HepG2 (cell line): ENCODE measurements around the gene PDGFB. TPM values are rescaled to one million over a fixed set of nuclear protein-coding genes. Genes with fewer than 3 reads are reported as not detected.
A peak's percentile ranks its signal among the peaks of the same experiment; 100 is the strongest.

Experiments
- ATM ChIP-seq: fragments of 450-650 bp; IDR thresholded peaks from 2 replicates; pipeline ENCODE4 v1.7.1; 2017; ENCODE audit warnings: mild to moderate bottlenecking, borderline replicate concordance
- CBX5 ChIP-seq: sonication (generic); formaldehyde crosslinking; IDR thresholded peaks from 2 replicates; pipeline ENCODE4 v1.4.0; 2020; ENCODE audit warnings: missing genetic modification reagents, borderline replicate concordance
- CSRNP1 ChIP-seq: sonication (generic); formaldehyde crosslinking; IDR thresholded peaks from 2 replicates; pipeline ENCODE4 v1.8.1; 2023; ENCODE audit warnings: mild to moderate bottlenecking, missing genetic modification reagents
- DNMT1 ChIP-seq: sonication (generic); formaldehyde crosslinking; IDR thresholded peaks from 2 replicates; pipeline ENCODE4 v1.5.1; 2020; ENCODE audit warnings: mild to moderate bottlenecking, missing genetic modification reagents
- FIP1L1 ChIP-seq: fragments of 200-400 bp; formaldehyde crosslinking; IDR thresholded peaks from 2 replicates; pipeline ENCODE4 v1.6.1; 2018; ENCODE audit warnings: low read depth, mild to moderate bottlenecking, low read length, moderate library complexity, borderline replicate concordance; ENCODE audit not compliant: insufficient read depth
- HIVEP1 ChIP-seq: sonication (generic); formaldehyde crosslinking; IDR thresholded peaks from 2 replicates; pipeline ENCODE4 v1.4.0; 2020; ENCODE audit warnings: mild to moderate bottlenecking, missing genetic modification reagents
- HNRNPH1 ChIP-seq: fragments of 200-400 bp; formaldehyde crosslinking; optimal IDR thresholded peaks from 2 replicates; pipeline ENCODE3; 2017; ENCODE audit warnings: mild to moderate bottlenecking, low read depth, low read length
- IKZF1 ChIP-seq: fragments of 450-650 bp; IDR thresholded peaks from 2 replicates; pipeline ENCODE4 v1.7.1; 2016
- JUNB ChIP-seq: sonication (generic); formaldehyde crosslinking; IDR thresholded peaks from 2 replicates; pipeline ENCODE4 v1.8.0; 2022; ENCODE audit warnings: missing genetic modification reagents, mild to moderate bottlenecking, borderline replicate concordance
- MEIS1 ChIP-seq: sonication (generic); formaldehyde crosslinking; IDR thresholded peaks from 2 replicates; pipeline ENCODE4 v1.9.0; 2021; ENCODE audit warnings: mild to moderate bottlenecking, missing genetic modification reagents, moderate library complexity, borderline replicate concordance
- NCOA2 ChIP-seq: sonication (generic); formaldehyde crosslinking; IDR thresholded peaks from 2 replicates; pipeline ENCODE4 v1.8.0; 2022; ENCODE audit warnings: inconsistent platforms
- NCOR1 ChIP-seq: fragments of 200-600 bp; sonication (generic); IDR thresholded peaks from 2 replicates; pipeline ENCODE4 v1.7.0; 2017; ENCODE audit warnings: antibody characterized with exemption, low read length, borderline replicate concordance
- NFE2L1 ChIP-seq: sonication (generic); formaldehyde crosslinking; IDR thresholded peaks from 2 replicates; pipeline ENCODE4 v1.4.0; 2020; ENCODE audit warnings: missing genetic modification reagents, mild to moderate bottlenecking, borderline replicate concordance
- NKX3-1 ChIP-seq: sonication (generic); formaldehyde crosslinking; IDR thresholded peaks from 2 replicates; pipeline ENCODE4 v1.5.0; 2020; ENCODE audit warnings: missing genetic modification reagents
- NONO ChIP-seq, 2 experiments: fragments of 450-650 bp in 1 of 2; sonication (generic) in 1 of 2; formaldehyde crosslinking in 1 of 2; IDR thresholded peaks in 1 of 2; conservative IDR thresholded peaks in 1 of 2; 2 replicates each; pipeline versions ENCODE4 v1.6.1 to v1.8.0; 2017 to 2022; ENCODE audit warnings: mild to moderate bottlenecking in 1 of 2, missing genetic modification reagents in 1 of 2, moderate library complexity in 1 of 2
- POGZ ChIP-seq: sonication (generic); formaldehyde crosslinking; IDR thresholded peaks from 2 replicates; pipeline ENCODE4 v1.4.0; 2020; ENCODE audit warnings: mild to moderate bottlenecking, missing genetic modification reagents
- RELA ChIP-seq: sonication (generic); formaldehyde crosslinking; IDR thresholded peaks from 2 replicates; pipeline ENCODE4 v1.4.0; 2020; ENCODE audit warnings: missing genetic modification reagents
- SPEN ChIP-seq: sonication (generic); formaldehyde crosslinking; IDR thresholded peaks from 2 replicates; pipeline ENCODE4 v1.5.1; 2020; ENCODE audit warnings: low read depth, mild to moderate bottlenecking, missing genetic modification reagents
- ZBTB20 ChIP-seq: sonication (generic); formaldehyde crosslinking; IDR thresholded peaks from 2 replicates; pipeline ENCODE4 v1.8.1; 2023; ENCODE audit warnings: missing genetic modification reagents, low read depth, mild to moderate bottlenecking, borderline replicate concordance
- ZBTB25 ChIP-seq: IDR thresholded peaks from 2 replicates; pipeline ENCODE4 v1.6.1; 2018; ENCODE audit warnings: missing genetic modification reagents
- ZFP36L2 ChIP-seq: sonication (generic); formaldehyde crosslinking; IDR thresholded peaks from 2 replicates; pipeline ENCODE4 v1.4.0; 2020; ENCODE audit warnings: missing genetic modification reagents
- ZNF549 ChIP-seq: sonication (generic); formaldehyde crosslinking; IDR thresholded peaks from 2 replicates; pipeline ENCODE4 v1.5.0; 2020; ENCODE audit warnings: missing genetic modification reagents
- ZNF552 ChIP-seq: sonication (generic); formaldehyde crosslinking; IDR thresholded peaks from 2 replicates; pipeline ENCODE4 v1.9.0; 2022; ENCODE audit warnings: missing genetic modification reagents, mild to moderate bottlenecking, borderline replicate concordance
- ZNF629 ChIP-seq: sonication (generic); formaldehyde crosslinking; conservative IDR thresholded peaks from 2 replicates; pipeline ENCODE4 v1.5.0; 2020; ENCODE audit warnings: missing genetic modification reagents
- ZNF709 ChIP-seq: sonication (generic); formaldehyde crosslinking; IDR thresholded peaks from 2 replicates; pipeline ENCODE4 v1.5.0; 2020; ENCODE audit warnings: mild to moderate bottlenecking, missing genetic modification reagents
- ZNF800 ChIP-seq: sonication (generic); formaldehyde crosslinking; IDR thresholded peaks from 2 replicates; pipeline ENCODE4 v1.4.0; 2020; ENCODE audit warnings: missing genetic modification reagents
- polyA plus RNA-seq, 8 experiments: library from polyadenylated mRNA; depleted of rRNA in 3 of 8; stranded (reverse) in 7 of 8; unstranded in 1 of 8; fragments of >200 nt; fragmentation: Illumina TruSeq in 4 of 8; extraction: Trizol in 4 of 8; gene quantifications; 2 replicates each; pipeline versions ENCODE4 v1.2.1 to v1.2.3, GENCODE V29; 2011 to 2016; ENCODE audit warnings: low read depth in 4 of 8, missing spikeins in 1 of 8, mixed read lengths in 1 of 8; ENCODE audit not compliant: insufficient read depth in 1 of 8
- total RNA-seq, 5 experiments: library from RNA; depleted of rRNA; stranded (reverse); fragments of >200 nt; fragmentation: Illumina TruSeq; extraction: Trizol; gene quantifications; 2 replicates each; pipeline ENCODE4 v1.2.3, GENCODE V29; 2016; ENCODE audit warnings: low read depth in 1 of 5

PDGFB gene
- total and polyA plus RNA-seq, 2 of the 13 experiments (the other 11 are each of a cell fraction or from before 2014, with no cell fraction given) = 1.4 to 10.1 TPM

GRCh38 chr22:39230261-39231196, 14.3 kb downstream of the PDGFB start (continued):
- TF ChIP-seq ZNF800 (CRISPR knock-in tag) = peak; percentile 79
- no peak for TF ChIP-seq NFE2L1 (CRISPR knock-in tag)
- TF ChIP-seq HIVEP1 (CRISPR knock-in tag) = peak; percentile 97
- peak; percentile 58; the same call in 1 of the 2 replicates for TF ChIP-seq POGZ
- TF ChIP-seq ATM = no peak
- TF ChIP-seq DNMT1 (CRISPR knock-in tag) = no peak
- peak; percentile 85 for TF ChIP-seq CSRNP1 (CRISPR knock-in tag)
- TF ChIP-seq ZBTB20 (CRISPR knock-in tag) = peak; percentile 72; the same call in 1 of the 2 replicates
- peak; percentile 74; the same call in 1 of the 2 replicates for TF ChIP-seq ZBTB25 (CRISPR knock-in tag)
- no peak; the same call in 1 of the 2 replicates for TF ChIP-seq SPEN
- TF ChIP-seq JUNB = no peak
- TF ChIP-seq FIP1L1 = no peak
- 0 out of 2 replicates have a peak, but pooled peaks have one; percentile 43 for TF ChIP-seq ZNF709
- TF ChIP-seq NONO (IDR thresholded peaks at IDR 0.05) = no peak
- TF ChIP-seq NONO (CRISPR knock-in tag; conservative IDR thresholded peaks at IDR 0.05) = 0 out of 2 replicates have a peak, but pooled peaks have one; percentile 38
- no peak for TF ChIP-seq HNRNPH1
- peak; percentile 74; the same call in 1 of the 2 replicates for TF ChIP-seq CBX5
- peak; percentile 91 for TF ChIP-seq NCOA2 (CRISPR knock-in tag)
- TF ChIP-seq IKZF1 = no peak
- no peak for TF ChIP-seq RELA
- TF ChIP-seq NKX3-1 (CRISPR knock-in tag) = no peak
- no peak; the same call in 1 of the 2 replicates for TF ChIP-seq MEIS1 (CRISPR knock-in tag)
- TF ChIP-seq ZNF549 (CRISPR knock-in tag) = no peak
- peak; percentile 98 for TF ChIP-seq NCOR1
- TF ChIP-seq ZNF552 (CRISPR knock-in tag) = no peak
- 0 out of 2 replicates have a peak, but pooled peaks have one; percentile 51 for TF ChIP-seq ZFP36L2
- TF ChIP-seq ZNF629 (CRISPR knock-in tag) = no peak
